SK-N-MC (cell line): ENCODE results near the gene GRM7.

ENCODE experiments used
- DNase-seq: peaks from one replicate; pipeline ENCODE4 v3.0.0-alpha.2; 2011; ENCODE audit warnings: low read depth, low spot score
- H3K27ac ChIP-seq: fragments of 200-600 bp; sonication (generic); 2 replicates; pipeline ENCODE4 v1.5.1; 2016; ENCODE audit warnings: mixed run types
- H3K36me3 ChIP-seq: fragments of 200-600 bp; sonication (generic); 2 replicates; pipeline ENCODE4 v1.6.1; 2017; ENCODE audit warnings: antibody characterized with exemption, low read length, mixed read lengths; ENCODE audit not compliant: insufficient read depth
- H3K4me3 ChIP-seq: fragments of 200-600 bp; sonication (generic); 2 replicates; pipeline ENCODE4 v1.5.1; 2016
- H3K9ac ChIP-seq: fragments of 200-600 bp; sonication (generic); 2 replicates; pipeline ENCODE4 v1.8.0; 2017; ENCODE audit warnings: mixed run types, mixed read lengths; ENCODE audit not compliant: insufficient read length
- H3K9me3 ChIP-seq: fragments of 200-600 bp; sonication (generic); 2 replicates; pipeline ENCODE4 v1.6.1; 2017; ENCODE audit warnings: low read depth, mild to moderate bottlenecking, antibody characterized with exemption, low read length, moderate library complexity, mixed read lengths
- EZH2 ChIP-seq: fragments of 200-600 bp; sonication (generic); IDR thresholded peaks from one replicate; pipeline ENCODE4 v1.6.1; 2017; ENCODE audit warnings: antibody characterized with exemption
- FOXP2 ChIP-seq: optimal IDR thresholded peaks from 2 replicates; pipeline ENCODE3; 2011; ENCODE audit warnings: mild to moderate bottlenecking, moderate library complexity; ENCODE audit not compliant: insufficient read depth; ENCODE audit errors: extremely low read length, control extremely low read depth
- POLR2AphosphoS5 ChIP-seq: IDR thresholded peaks from 2 replicates; pipeline ENCODE4 v1.6.1; 2012; ENCODE audit warnings: mild to moderate bottlenecking, low read depth, low read length, borderline replicate concordance

GRM7 gene

DNA sequence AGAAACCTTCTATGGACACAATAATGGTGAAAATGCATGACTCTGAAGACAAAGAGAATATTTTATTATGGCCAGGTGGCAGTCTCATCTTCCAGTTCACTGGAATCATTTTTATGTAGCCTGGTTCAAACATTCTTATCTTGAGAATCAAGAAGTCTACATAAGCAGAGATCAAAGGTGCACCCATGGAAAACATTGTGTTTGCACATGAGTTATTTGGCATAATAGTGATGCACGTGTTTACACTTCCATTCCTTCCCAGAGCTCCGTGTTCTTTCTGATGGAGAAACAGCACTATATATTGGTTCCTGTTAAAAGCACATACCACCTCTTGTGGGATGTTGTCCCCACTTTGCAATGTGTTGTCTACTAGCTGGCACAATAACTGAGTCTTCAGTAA is 572.2 kb downstream of the GRM7 start:
- no peaks in the 10 kb centered on the region for H3K9me3 ChIP-seq
- no peak for DNase-seq
- TF ChIP-seq FOXP2 (no peak), EZH2 (no peak), POLR2AphosphoS5 (no peak)
- H3K27ac ChIP-seq: no peak overlapping the region
- no peaks in the 10 kb centered on the region for H3K36me3 ChIP-seq
- no peak overlapping the region for H3K4me3 ChIP-seq
- H3K9ac ChIP-seq: no peak overlapping the region

DNA sequence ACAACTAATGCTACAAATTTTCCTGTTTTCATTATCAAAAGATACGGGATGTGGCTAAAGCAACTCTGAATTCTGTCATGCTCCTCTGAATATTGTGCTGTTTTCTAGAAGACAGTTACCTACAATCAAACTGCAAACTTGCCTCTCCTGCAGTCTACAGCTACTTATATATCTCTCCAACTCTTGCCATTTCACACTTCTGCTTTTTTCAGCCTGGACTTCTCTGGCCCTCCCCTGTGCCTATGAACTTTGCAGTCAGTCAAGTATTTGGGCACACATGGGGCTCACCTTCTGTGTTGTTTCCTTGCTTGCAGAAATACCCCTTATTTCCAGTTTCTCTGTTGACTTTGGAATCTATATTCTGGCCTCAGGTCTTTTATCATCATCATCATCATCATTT is 575.6 kb downstream of the GRM7 start:
- Histone ChIP-seq H3K27ac (no peak overlapping the region), H3K36me3 (no peaks in the 10 kb centered on the region), H3K9ac (no peak overlapping the region), H3K9me3 (no peaks in the 10 kb centered on the region), H3K4me3 (no peak overlapping the region)
- DNase-seq: no peak
- TF ChIP-seq EZH2: no peak
- TF ChIP-seq POLR2AphosphoS5: no peak

DNA sequence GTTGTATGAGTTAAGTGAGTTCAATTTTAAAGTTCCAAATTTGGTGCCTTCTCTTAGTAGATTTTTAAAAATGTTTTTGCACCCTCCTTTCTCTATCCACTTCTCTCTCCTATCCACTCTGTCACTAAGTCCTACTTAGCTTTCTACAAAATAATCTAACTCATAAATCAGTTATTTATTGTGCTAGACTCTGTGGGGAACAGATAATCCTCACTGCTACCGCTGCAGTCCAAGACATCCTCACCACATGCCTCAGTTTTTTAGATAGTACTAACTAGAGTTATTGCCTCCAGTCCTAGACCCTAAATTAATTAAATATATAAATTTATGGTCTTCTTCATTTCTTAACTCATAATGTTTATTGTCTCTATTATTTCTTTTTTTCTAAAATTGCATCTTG is 576.3 kb downstream of the GRM7 start:
- Histone ChIP-seq H3K36me3 (no peaks in the 10 kb centered on the region), H3K4me3 (no peak overlapping the region), H3K9ac (no peak overlapping the region), H3K9me3 (no peaks in the 10 kb centered on the region), H3K27ac (no peak overlapping the region)
- no peak for TF ChIP-seq FOXP2
- TF ChIP-seq EZH2: no peak
- TF ChIP-seq POLR2AphosphoS5: no peak
- no peak for DNase-seq

DNA sequence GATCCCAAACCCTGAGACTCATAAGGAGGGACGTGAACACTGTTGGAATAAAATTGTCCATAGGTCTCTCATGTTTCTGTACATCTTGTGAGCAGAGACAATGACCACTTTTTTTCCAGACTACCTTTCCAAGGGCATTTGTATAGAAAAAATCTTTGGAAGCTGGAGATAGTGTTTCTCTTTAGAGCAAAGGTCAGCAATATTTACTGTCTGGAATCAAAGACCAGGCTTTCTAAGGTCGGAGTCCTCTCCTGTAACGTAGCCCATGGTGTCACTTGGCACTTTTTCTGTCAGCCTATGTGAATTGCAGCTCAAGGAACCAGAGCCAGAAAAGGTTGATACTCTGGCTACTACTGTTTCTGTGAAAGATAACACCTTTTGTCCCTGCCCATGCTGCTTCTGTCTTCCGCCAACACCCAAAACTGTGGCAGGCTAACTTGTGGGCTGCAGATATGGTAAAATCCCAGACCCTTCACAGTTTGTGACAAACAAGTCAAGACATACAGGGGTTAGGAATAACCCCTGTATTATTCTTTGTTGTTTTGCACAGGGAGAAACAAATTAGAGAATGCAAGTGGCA is 578.3 kb downstream of the GRM7 start:
- Histone ChIP-seq H3K9me3 (no peaks in the 10 kb centered on the region), H3K36me3 (no peaks in the 10 kb centered on the region), H3K4me3 (no peak overlapping the region), H3K9ac (no peak overlapping the region), H3K27ac (no peak overlapping the region)
- DNase-seq: no peak
- TF ChIP-seq FOXP2: no peak
- TF ChIP-seq POLR2AphosphoS5: no peak
- TF ChIP-seq EZH2: no peak

DNA sequence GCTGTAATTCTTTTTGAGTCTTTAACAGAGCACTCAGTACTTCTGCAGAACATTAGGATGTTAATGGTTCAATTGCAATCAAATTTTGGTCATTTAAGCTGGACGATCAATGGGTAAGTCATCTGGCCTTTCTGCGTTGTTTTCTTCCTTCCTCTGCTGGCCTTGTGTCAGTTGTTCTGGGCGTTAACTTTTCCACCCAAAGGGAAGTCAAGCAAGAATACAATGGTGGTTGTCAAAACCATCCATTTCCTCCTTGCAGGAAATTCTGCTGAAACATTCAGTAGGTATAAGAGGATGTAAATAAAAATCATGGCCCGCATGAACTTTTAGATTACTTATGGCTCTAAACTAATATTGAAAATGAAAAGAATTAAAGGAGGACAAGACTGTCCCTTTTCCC is 584.0 kb downstream of the GRM7 start:
- no peak for DNase-seq
- Histone ChIP-seq H3K27ac (no peak overlapping the region), H3K36me3 (no peaks in the 10 kb centered on the region), H3K9ac (no peak overlapping the region), H3K4me3 (no peak overlapping the region), H3K9me3 (no peaks in the 10 kb centered on the region)
- no peak for TF ChIP-seq FOXP2
- TF ChIP-seq POLR2AphosphoS5: no peak
- no peak for TF ChIP-seq EZH2

DNA sequence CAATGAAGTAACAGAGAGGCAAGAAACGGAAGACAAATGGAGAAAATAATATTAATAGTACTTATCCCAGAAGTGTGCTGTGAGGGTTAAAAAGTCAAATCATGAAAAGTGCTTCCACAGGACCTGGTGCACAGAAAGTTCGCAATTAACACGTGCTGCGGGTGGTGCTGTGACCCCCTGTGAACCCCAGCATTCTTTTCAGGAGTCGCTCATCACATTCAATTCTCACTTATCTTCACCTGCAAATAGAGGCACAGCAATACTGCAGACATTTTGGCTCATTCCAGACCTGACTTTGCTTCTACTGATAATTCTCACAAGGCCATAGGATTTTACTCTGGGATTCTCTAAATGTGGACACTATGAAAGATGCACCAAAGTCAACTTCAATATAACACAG is 584.4 kb downstream of the GRM7 start:
- DNase-seq: no peak

DNA sequence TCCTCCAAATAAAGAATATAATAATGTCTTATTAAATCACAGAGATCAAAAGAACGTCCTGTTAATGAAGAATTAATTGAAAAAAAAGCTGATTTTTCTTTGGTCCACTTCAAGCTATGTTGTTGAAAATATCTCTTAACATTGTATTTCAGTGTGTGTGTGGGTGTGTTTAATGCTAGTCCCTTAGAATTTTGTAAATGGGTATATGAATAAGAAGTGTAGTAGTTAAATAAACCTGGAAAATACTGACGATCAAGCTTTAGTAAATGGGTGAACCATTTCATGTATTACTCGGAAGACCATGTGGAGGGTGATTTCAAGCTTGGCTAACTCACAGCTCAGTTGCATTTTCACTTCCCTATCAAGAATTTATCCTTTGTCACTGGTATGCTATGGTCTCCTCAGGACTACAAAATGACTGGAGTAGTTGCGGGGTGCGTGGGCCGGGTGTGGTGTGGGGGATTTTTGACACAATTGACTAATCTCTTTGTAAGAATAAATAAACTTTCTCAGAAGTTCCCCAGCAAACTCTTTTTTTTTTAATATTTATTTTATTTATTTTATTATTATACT is 586.4 kb downstream of the GRM7 start:
- no peak overlapping the region for H3K4me3 ChIP-seq
- no peaks in the 10 kb centered on the region for H3K36me3 ChIP-seq
- no peak for TF ChIP-seq FOXP2
- TF ChIP-seq POLR2AphosphoS5: no peak
- no peak for TF ChIP-seq EZH2
- no peak overlapping the region for H3K27ac ChIP-seq
- H3K9ac ChIP-seq: no peak overlapping the region
- no peaks in the 10 kb centered on the region for H3K9me3 ChIP-seq
- no peak for DNase-seq

More for the DNA sequence above, 584.4 kb downstream of the GRM7 start:
- Histone ChIP-seq H3K27ac (no peak overlapping the region), H3K9me3 (no peaks in the 10 kb centered on the region), H3K4me3 (no peak overlapping the region), H3K36me3 (no peaks in the 10 kb centered on the region), H3K9ac (no peak overlapping the region)
- TF ChIP-seq FOXP2: no peak
- no peak for TF ChIP-seq POLR2AphosphoS5
- no peak for TF ChIP-seq EZH2

DNA sequence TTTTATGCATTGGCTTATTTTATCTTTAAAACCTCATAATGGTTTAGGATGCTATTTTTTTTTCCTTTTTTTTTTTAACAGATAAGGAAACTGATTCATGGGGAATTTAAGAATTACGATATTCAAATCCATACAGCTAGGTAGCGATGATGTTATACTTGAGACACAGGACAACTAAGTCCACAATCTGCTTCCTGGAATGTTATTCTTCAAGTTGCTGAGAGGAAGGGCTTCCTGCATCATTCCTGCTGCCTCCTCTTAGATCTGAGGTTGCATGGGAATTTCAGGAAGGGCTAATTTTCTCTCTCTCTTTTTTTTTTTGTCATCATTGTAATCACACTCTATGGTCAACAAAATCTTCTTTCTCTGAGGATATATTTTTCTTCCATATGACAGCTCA is 595.5 kb downstream of the GRM7 start:
- no peak overlapping the region for H3K4me3 ChIP-seq
- no peak overlapping the region for H3K27ac ChIP-seq
- no peak overlapping the region for H3K9ac ChIP-seq
- TF ChIP-seq EZH2 (no peak), POLR2AphosphoS5 (no peak), FOXP2 (no peak)
- H3K36me3 ChIP-seq: no peaks in the 10 kb centered on the region
- no peak for DNase-seq
- no peaks in the 10 kb centered on the region for H3K9me3 ChIP-seq

DNA sequence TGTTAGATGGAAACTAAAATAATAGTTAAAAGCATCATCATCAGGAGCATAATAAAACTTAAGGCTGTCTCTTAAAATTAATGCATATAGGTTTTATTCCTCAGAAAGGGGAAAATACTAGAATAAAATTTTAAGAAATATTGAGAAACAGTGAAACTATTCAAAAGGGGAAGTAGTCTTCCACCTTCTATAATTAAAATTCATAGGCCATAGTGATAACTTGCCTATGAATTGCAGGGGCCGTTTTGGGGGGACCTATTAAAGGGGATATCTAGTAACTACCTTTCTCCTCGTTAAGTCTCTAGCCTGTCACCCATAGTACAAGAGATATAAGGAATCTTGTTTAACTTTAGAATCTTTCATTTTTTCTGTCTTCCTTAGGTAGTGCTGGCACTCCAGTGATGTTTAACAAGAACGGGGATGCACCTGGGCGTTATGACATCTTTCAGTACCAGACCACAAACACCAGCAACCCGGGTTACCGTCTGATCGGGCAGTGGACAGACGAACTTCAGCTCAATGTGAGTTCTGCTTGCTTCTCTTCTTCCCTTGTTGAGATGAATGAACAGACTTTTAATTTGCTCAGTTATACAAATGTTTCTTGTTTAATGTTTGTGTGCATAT is 600.4 kb downstream of the GRM7 start:
- Histone ChIP-seq H3K36me3 (no peaks in the 10 kb centered on the region), H3K9ac (no peak overlapping the region), H3K9me3 (no peaks in the 10 kb centered on the region), H3K4me3 (no peak overlapping the region), H3K27ac (no peak overlapping the region)
- TF ChIP-seq FOXP2: no peak
- no peak for TF ChIP-seq POLR2AphosphoS5
- no peak for TF ChIP-seq EZH2
- DNase-seq: no peak
